ENCODE results near the gene FHIT. TPM values are rescaled to one million over a fixed set of nuclear protein-coding genes. Genes with fewer than 3 reads are reported as not detected.

FHIT gene
- total and polyA plus RNA-seq, 2 donors from 2014 or later, result 20.2 to 61.2 TPM

GRCh38 chr3:60855250-60855649 lies 396.0 kb downstream of the FHIT start:
- DNase-seq (no peak), FAIRE-seq (no peak)
- Histone ChIP-seq H3K36me3 (ENCODE audit: control insufficient read depth in 2 of 3, insufficient read depth in 3 of 3, low read length in 3 of 3) (no peaks in the 10 kb centered on the region), H3K27me3 (ENCODE audit: control insufficient read depth, insufficient read depth, low read length) (no peaks in the 10 kb centered on the region), H3K27ac (ENCODE audit: low read depth in 2 of 2, low read length in 2 of 2) (no peak overlapping the region), H3K4me3 (ENCODE audit: low read length in 3 of 3) (no peak overlapping the region), H3K9me3 (ENCODE audit: control insufficient read depth in 2 of 3, insufficient read depth in 1 of 3, low read length in 3 of 3) (peaks cover 0 to 1% (median 0%) of the 10 kb centered on the region in 3 donors), H3K9ac (ENCODE audit: low read length in 3 of 3) (no peak overlapping the region), H3K4me1 (ENCODE audit: control insufficient read depth in 2 of 3, insufficient read depth in 2 of 3, low read depth in 1 of 3, low read length in 3 of 3) (no peaks in the 10 kb centered on the region)
- intact Hi-C loops (cut with DNase I), result no loop called here
- TF ChIP-seq CTCF (IDR thresholded peaks at IDR 0.05; ENCODE audit: borderline replicate concordance, extremely low read depth, insufficient read depth), result no peak

GRCh38 chr3:60854791-60855190 lies 396.5 kb downstream of the FHIT start:
- H3K4me1 ChIP-seq (ENCODE audit: control insufficient read depth in 2 of 3, insufficient read depth in 2 of 3, low read depth in 1 of 3, low read length in 3 of 3), result no peaks in the 10 kb centered on the region
- no peak overlapping the region for H3K4me3 ChIP-seq (ENCODE audit: low read length in 3 of 3)
- no peak for DNase-seq
- no peak for FAIRE-seq
- H3K36me3 ChIP-seq (ENCODE audit: control insufficient read depth in 2 of 3, insufficient read depth in 3 of 3, low read length in 3 of 3), result no peaks in the 10 kb centered on the region
- H3K9me3 ChIP-seq (ENCODE audit: control insufficient read depth in 2 of 3, insufficient read depth in 1 of 3, low read length in 3 of 3), result no peaks in the 10 kb centered on the region
- H3K27me3 ChIP-seq (ENCODE audit: control insufficient read depth, insufficient read depth, low read length), result no peaks in the 10 kb centered on the region
- no peak overlapping the region for H3K27ac ChIP-seq (ENCODE audit: low read depth in 2 of 2, low read length in 2 of 2)
- intact Hi-C loops (cut with DNase I), result no loop called here
- no peak for TF ChIP-seq CTCF (IDR thresholded peaks at IDR 0.05; ENCODE audit: borderline replicate concordance, extremely low read depth, insufficient read depth)
- H3K9ac ChIP-seq (ENCODE audit: low read length in 3 of 3), result no peak overlapping the region

- Histone ChIP-seq H3K36me3 (ENCODE audit: control insufficient read depth in 2 of 3, insufficient read depth in 3 of 3, low read length in 3 of 3) (no peaks in the 10 kb centered on the region), H3K9me3 (ENCODE audit: control insufficient read depth in 2 of 3, insufficient read depth in 1 of 3, low read length in 3 of 3) (no peaks in the 10 kb centered on the region), H3K9ac (ENCODE audit: low read length in 3 of 3) (no peak overlapping the region), H3K27me3 (ENCODE audit: control insufficient read depth, insufficient read depth, low read length) (no peaks in the 10 kb centered on the region), H3K4me3 (ENCODE audit: low read length in 3 of 3) (no peak overlapping the region), H3K4me1 (ENCODE audit: control insufficient read depth in 2 of 3, insufficient read depth in 2 of 3, low read depth in 1 of 3, low read length in 3 of 3) (no peaks in the 10 kb centered on the region), H3K27ac (ENCODE audit: low read depth in 2 of 2, low read length in 2 of 2) (no peak overlapping the region)
- FAIRE-seq, result no peak
- TF ChIP-seq CTCF (IDR thresholded peaks at IDR 0.05; ENCODE audit: borderline replicate concordance, extremely low read depth, insufficient read depth), result no peak
- DNase-seq, result no peak
- intact Hi-C loops (cut with DNase I), result no loop called here
Observed at GRCh38 chr3:60847791-60848190, 403.5 kb downstream of the FHIT start.

- H3K9me3 ChIP-seq (ENCODE audit: control insufficient read depth in 2 of 3, insufficient read depth in 1 of 3, low read length in 3 of 3), result no peaks in the 10 kb centered on the region
- H3K4me3 ChIP-seq (ENCODE audit: low read length in 3 of 3), result no peak overlapping the region
- no peaks in the 10 kb centered on the region for H3K36me3 ChIP-seq (ENCODE audit: control insufficient read depth in 2 of 3, insufficient read depth in 3 of 3, low read length in 3 of 3)
- FAIRE-seq, result no peak
- H3K27me3 ChIP-seq (ENCODE audit: control insufficient read depth, insufficient read depth, low read length), result no peaks in the 10 kb centered on the region
- H3K4me1 ChIP-seq (ENCODE audit: control insufficient read depth in 2 of 3, insufficient read depth in 2 of 3, low read depth in 1 of 3, low read length in 3 of 3), result no peaks in the 10 kb centered on the region
- intact Hi-C loops (cut with DNase I), result no loop called here
- no peak overlapping the region for H3K27ac ChIP-seq (ENCODE audit: low read depth in 2 of 2, low read length in 2 of 2)
- TF ChIP-seq CTCF (IDR thresholded peaks at IDR 0.05; ENCODE audit: borderline replicate concordance, extremely low read depth, insufficient read depth), result no peak
- no peak for DNase-seq
- no peak overlapping the region for H3K9ac ChIP-seq (ENCODE audit: low read length in 3 of 3)
Observed at GRCh38 chr3:60844256-60844655, 407.0 kb downstream of the FHIT start.

Data from kidney (tissue), 14 donors.